GM12892 (cell line): ENCODE measurements around the gene RNU1-3.
"Not testable (repeated sequence)": the region's sequence is repeated elsewhere in the genome, so short reads cannot be mapped to it uniquely, and the experiment has no call there.

ENCODE experiments used
- POLR2A ChIP-seq: IDR thresholded peaks from 2 replicates; pipeline ENCODE4 v1.6.1; 2011; ENCODE audit warnings: low read depth, low read length, control low read depth
- POLR2AphosphoS5 ChIP-seq: IDR thresholded peaks from 2 replicates; pipeline ENCODE4 v1.6.1; 2011; ENCODE audit warnings: low read depth, low read length, control low read depth
- TAF1 ChIP-seq: IDR thresholded peaks from 2 replicates; pipeline ENCODE4 v1.6.1; 2011; ENCODE audit warnings: low read depth, mild to moderate bottlenecking, control low read depth, low read length, borderline replicate concordance

DNA sequence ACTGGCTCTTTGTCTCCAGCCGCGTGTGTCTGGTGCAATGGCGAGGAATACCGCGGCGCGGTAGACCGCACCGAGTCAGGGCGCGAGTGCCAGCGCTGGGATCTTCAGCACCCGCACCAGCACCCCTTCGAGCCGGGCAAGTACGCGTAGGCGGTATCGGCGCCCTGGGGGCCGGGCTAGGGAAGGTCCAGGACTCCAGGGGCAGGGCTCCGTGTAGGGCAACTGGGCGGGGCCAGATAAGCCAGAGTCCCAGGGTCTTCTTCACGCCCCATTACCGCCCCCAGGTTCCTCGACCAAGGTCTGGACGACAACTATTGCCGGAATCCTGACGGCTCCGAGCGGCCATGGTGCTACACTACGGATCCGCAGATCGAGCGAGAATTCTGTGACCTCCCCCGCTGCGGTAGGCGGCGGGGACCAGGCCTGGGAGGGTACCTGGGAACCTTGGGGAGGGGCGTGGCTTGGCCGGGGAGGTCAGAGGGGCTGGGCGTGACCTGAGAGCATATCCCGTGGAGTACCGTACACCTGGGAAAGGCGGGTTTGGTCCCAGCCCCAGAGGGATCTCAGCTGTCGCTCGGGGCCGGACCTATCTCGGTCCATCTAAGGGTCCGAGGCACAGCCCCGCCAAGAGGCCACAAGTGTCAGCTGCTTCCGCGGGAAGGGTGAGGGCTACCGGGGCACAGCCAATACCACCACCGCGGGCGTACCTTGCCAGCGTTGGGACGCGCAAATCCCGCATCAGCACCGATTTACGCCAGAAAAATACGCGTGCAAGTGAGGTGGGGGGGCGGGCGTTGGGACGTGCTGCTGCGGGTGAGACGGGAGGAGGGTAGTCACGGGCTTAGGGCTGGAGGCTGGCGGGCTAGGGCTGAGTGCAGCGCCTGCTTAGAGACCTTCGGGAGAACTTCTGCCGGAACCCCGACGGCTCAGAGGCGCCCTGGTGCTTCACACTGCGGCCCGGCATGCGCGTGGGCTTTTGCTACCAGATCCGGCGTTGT is 19.3 kb downstream of the RNU1-3 start:
- TF ChIP-seq POLR2AphosphoS5, POLR2A, TAF1: not testable (repeated sequence)
